Sigmoid colon (tissue), 4 donors: ENCODE results near the gene KLK2.

ENCODE experiments used
- CTCF ChIP-seq, 4 experiments: fragments of 450-650 bp in 3 of 4; fragments of 200-600 bp in 1 of 4; IDR thresholded peaks; one replicate each; pipeline ENCODE4 v1.5.1; 2016 to 2019; ENCODE audit warnings: antibody characterized with exemption in 4 of 4, mild to moderate bottlenecking in 3 of 4, moderate library complexity in 2 of 4
- EP300 ChIP-seq, 4 donors: sonication (generic); formaldehyde crosslinking; IDR thresholded peaks; one replicate each; pipeline ENCODE4 v1.6.1; 2017; ENCODE audit warnings: antibody characterized with exemption in 4 of 4
- POLR2A ChIP-seq, 2 donors: fragments of 450-650 bp; IDR thresholded peaks; one replicate each; pipeline ENCODE4 v1.6.1; 2016; ENCODE audit warnings: antibody characterized with exemption in 2 of 2, mild to moderate bottlenecking in 2 of 2, moderate library complexity in 2 of 2
- POLR2AphosphoS5 ChIP-seq, 4 donors: sonication (generic); formaldehyde crosslinking; IDR thresholded peaks; one replicate each; pipeline ENCODE4 v1.6.1; 2017; ENCODE audit warnings: antibody characterized with exemption in 4 of 4

DNA sequence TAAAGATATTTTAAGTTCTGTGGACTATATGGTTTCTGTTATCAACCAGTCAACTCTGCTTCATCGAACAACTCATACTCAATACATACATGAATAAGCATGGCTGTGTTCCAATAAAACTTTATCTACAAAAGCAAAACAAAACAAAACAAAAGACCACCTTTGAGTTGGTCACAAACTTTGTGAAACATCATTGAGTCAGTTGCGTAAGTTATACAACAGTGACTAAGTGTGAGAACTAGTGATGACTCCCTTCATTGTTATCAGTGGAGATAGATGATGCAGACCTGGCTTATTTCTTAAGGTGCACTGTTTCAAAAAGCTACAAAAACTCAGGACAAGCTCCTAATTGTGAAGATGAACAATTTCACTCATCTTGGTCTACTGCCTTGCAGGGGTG lies 52.5 kb downstream of the KLK2 start:
- no peak for TF ChIP-seq CTCF (IDR thresholded peaks at IDR 0.05)
- no peak for TF ChIP-seq EP300 (IDR thresholded peaks at IDR 0.05)
- TF ChIP-seq POLR2AphosphoS5 (IDR thresholded peaks at IDR 0.05), result no peak
- no peak for TF ChIP-seq POLR2A (IDR thresholded peaks at IDR 0.05)
